Neural progenitor cell (in vitro differentiated cells): Measurements from ENCODE around the gene SHLD2. TPM values are rescaled to one million over a fixed set of nuclear protein-coding genes. Genes with fewer than 3 reads are reported as not detected.
"Not testable (repeated sequence)": the region's sequence is repeated elsewhere in the genome, so short reads cannot be mapped to it uniquely, and the experiment has no call there.

Experiments
- DNase-seq: peaks from one replicate; pipeline ENCODE4 v3.0.0-alpha.2; 2016; ENCODE audit warnings: low spot score
- H2AFZ ChIP-seq: fragments of 200-600 bp; sonication (generic); replicated peaks from 2 replicates; pipeline ENCODE4 v1.6.1; 2016; ENCODE audit warnings: antibody characterized with exemption
- H3F3A ChIP-seq: fragments of 200-600 bp; sonication (generic); 2 replicates; pipeline ENCODE4 v1.6.1; 2016; ENCODE audit warnings: antibody characterized with exemption, low read depth
- H3K27ac ChIP-seq: fragments of 200-600 bp; sonication (generic); 2 replicates; pipeline ENCODE4 v1.5.1; 2016; ENCODE audit warnings: mild to moderate bottlenecking
- H3K27me3 ChIP-seq: fragments of 200-600 bp; sonication (generic); 2 replicates; pipeline ENCODE4 v1.6.1; 2016; ENCODE audit warnings: mild to moderate bottlenecking, moderate library complexity
- H3K36me3 ChIP-seq: fragments of 200-600 bp; sonication (generic); 2 replicates; pipeline ENCODE4 v1.5.1; 2016
- H3K4me1 ChIP-seq: fragments of 200-600 bp; sonication (generic); 2 replicates; pipeline ENCODE4 v1.6.1; 2016; ENCODE audit warnings: mixed run types
- H3K4me2 ChIP-seq: fragments of 200-600 bp; sonication (generic); 2 replicates; pipeline ENCODE4 v1.6.1; 2016
- H3K4me3 ChIP-seq: fragments of 200-600 bp; sonication (generic); 2 replicates; pipeline ENCODE4 v1.5.1; 2016
- H3K79me2 ChIP-seq: fragments of 200-600 bp; sonication (generic); 2 replicates; pipeline ENCODE4 v1.6.1; 2016; ENCODE audit warnings: low read depth
- H3K9ac ChIP-seq: fragments of 200-600 bp; sonication (generic); 2 replicates; pipeline ENCODE4 v1.6.1; 2016
- H3K9me3 ChIP-seq: fragments of 200-600 bp; sonication (generic); 2 replicates; pipeline ENCODE4 v1.5.1; 2016; ENCODE audit warnings: low read depth
- H4K20me1 ChIP-seq: fragments of 200-600 bp; sonication (generic); 2 replicates; pipeline ENCODE4 v1.6.1; 2016; ENCODE audit warnings: low read depth
- H3K27ac Mint-ChIP-seq: 3 replicates; pipeline ENCODE4 v1.8.0; 2021; ENCODE audit warnings: mixed read lengths
- H3K27me3 Mint-ChIP-seq: 2 replicates; pipeline ENCODE4 v1.8.0; 2022; ENCODE audit warnings: low read depth, mild to moderate bottlenecking, inconsistent platforms, moderate library complexity, mixed read lengths; ENCODE audit not compliant: insufficient read depth
- H3K36me3 Mint-ChIP-seq: 3 replicates; pipeline ENCODE4 v1.8.0; 2021; ENCODE audit warnings: mixed read lengths
- H3K4me1 Mint-ChIP-seq: 3 replicates; pipeline ENCODE4 v1.8.0; 2021; ENCODE audit warnings: mixed read lengths
- H3K4me3 Mint-ChIP-seq: 3 replicates; pipeline ENCODE4 v1.8.0; 2021; ENCODE audit warnings: mild to moderate bottlenecking, moderate library complexity, mixed read lengths
- H3K9me3 Mint-ChIP-seq: 3 replicates; pipeline ENCODE4 v1.8.0; 2020; ENCODE audit warnings: mixed read lengths
- EZH2 ChIP-seq: fragments of 200-600 bp; sonication (generic); IDR thresholded peaks from 2 replicates; pipeline ENCODE4 v1.6.1; 2017; ENCODE audit warnings: antibody characterized with exemption, mild to moderate bottlenecking, moderate library complexity
- EZH2phosphoT487 ChIP-seq: fragments of 200-600 bp; sonication (generic); IDR thresholded peaks from 2 replicates; pipeline ENCODE4 v1.6.1; 2017; ENCODE audit warnings: antibody characterized with exemption
- total RNA-seq: library from RNA; depleted of rRNA; stranded (reverse); fragments of >200 nt; gene quantifications from 2 replicates; pipeline ENCODE4 v1.2.3, GENCODE V29; 2015; ENCODE audit warnings: low replicate concordance
- TF ChIP-seq, protein P1 (sequence below): fragments of 200-600 bp; sonication (generic); IDR thresholded peaks from 2 replicates; pipeline ENCODE4 v1.5.1; 2017; ENCODE audit warnings: antibody characterized with exemption, mild to moderate bottlenecking

The SHLD2 gene
- total RNA-seq, 1 donor from 2014 or later: 40.8 TPM

DNA sequence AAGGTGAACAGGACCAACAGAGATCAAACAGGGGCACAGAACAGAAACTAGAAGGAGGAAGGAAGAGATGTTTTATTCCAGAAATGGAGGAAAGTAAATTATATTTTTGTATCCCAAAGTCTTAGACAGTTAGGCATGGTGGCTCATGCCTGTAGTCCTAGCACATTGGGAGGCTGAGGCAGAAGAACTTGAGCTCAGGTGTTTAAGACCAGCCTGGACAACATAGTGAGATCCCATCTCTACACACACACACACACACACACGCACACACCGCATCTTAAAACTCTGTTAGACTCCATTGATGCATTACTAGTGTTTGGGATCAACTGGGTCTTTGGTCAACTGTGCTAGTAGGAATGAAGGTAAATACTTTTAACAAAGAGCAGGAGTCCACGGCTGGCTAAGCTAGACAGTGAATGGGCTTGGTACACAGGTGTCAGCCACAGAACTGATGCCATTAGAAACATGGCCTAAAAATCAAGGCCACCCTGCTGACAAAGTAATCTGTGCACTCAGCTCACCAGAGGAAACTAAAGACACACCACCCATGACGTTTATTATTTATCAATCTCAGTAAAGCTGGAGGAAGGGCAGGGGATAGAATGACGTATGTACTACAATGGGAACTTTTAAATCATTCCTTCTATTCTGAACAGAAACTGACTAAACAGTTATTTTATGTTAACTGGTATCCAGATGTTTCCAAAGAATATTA is 11.3 kb upstream of the SHLD2 start:
- Histone ChIP-seq H3K4me1 (peaks cover 22% of the 10 kb centered on the region), H3F3A (peaks cover 29% of the 10 kb centered on the region), H3K27ac (peak overlapping the region; percentile 95), H3K79me2 (peaks cover 69% of the 10 kb centered on the region)
- H3K9ac ChIP-seq, H3K4me3 ChIP-seq, H3K36me3 ChIP-seq, H3K27me3 Mint-ChIP-seq, H3K9me3 Mint-ChIP-seq, DNase-seq, H2AFZ ChIP-seq, H3K4me3 Mint-ChIP-seq, H4K20me1 ChIP-seq, H3K9me3 ChIP-seq, H3K27me3 ChIP-seq, H3K4me2 ChIP-seq: not testable (repeated sequence)
- H3K36me3 Mint-ChIP-seq: peaks cover 31% of the 10 kb centered on the region
- H3K4me1 Mint-ChIP-seq: peaks cover 29% of the 10 kb centered on the region
- H3K27ac Mint-ChIP-seq: peak overlapping the region; percentile 36

DNA sequence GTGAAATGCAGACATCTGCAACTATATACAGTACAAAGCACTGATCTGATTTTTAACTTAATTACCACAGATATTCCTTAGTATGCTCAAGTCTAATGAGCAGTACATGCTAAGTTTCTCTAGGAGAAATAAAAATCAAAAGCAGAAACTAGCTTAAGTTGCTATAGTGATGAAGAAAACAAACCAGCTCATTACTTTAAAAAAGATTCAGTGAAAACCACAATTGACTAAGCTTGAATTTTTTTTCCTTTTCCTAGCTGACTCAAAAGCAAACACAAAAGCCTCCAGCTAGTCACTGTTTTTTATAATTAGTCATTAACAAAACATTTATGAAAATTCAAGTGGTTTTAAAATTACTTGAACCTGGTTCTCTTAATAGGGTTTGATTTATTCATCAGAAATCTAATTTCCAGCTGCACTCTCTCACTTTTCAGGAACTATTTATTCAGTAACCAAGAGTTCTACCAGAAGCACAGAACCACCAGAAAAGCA is 10.7 kb upstream of the SHLD2 start:
- H3K4me2 ChIP-seq, H3K4me3 ChIP-seq, H3K27me3 ChIP-seq, H3K9me3 Mint-ChIP-seq, H3K9me3 ChIP-seq, H3K27me3 Mint-ChIP-seq, H4K20me1 ChIP-seq, H3K36me3 ChIP-seq, H3K9ac ChIP-seq, H3K27ac ChIP-seq, H3K4me3 Mint-ChIP-seq, H2AFZ ChIP-seq, DNase-seq: not testable (repeated sequence)
- Mint-ChIP-seq H3K27ac (peak overlapping the region; percentile 36), H3K36me3 (peaks cover 34% of the 10 kb centered on the region), H3K4me1 (peaks cover 29% of the 10 kb centered on the region)
- Histone ChIP-seq H3K4me1 (peaks cover 22% of the 10 kb centered on the region), H3F3A (peaks cover 29% of the 10 kb centered on the region), H3K79me2 (peaks cover 69% of the 10 kb centered on the region)

DNA sequence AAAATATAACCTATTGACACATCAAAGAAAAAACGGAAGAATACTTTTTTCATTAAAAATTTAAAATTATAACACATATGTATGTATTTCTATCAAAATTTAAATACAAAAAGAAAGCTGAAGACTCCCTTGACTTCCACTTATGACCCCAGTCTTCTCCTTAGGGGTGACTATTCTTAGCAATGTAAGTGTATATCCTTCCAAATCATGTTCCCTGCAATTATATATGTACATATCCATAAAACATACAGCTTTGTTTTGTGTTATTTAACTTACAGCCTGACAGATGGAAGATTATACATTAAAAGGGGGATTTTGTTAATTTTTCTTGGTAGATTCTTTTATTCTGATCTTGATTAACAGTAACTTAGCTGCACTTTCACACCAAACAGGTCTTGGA is 9.5 kb upstream of the SHLD2 start:
- Histone ChIP-seq H3K36me3 (peaks cover 7% of the 10 kb centered on the region), H2AFZ (no peak overlapping the region), H3F3A (peaks cover 29% of the 10 kb centered on the region), H3K4me3 (no peak overlapping the region), H4K20me1 (no peaks in the 10 kb centered on the region), H3K4me1 (peaks cover 26% of the 10 kb centered on the region), H3K9ac (no peak overlapping the region), H3K9me3 (no peaks in the 10 kb centered on the region), H3K4me2 (no peak overlapping the region), H3K27me3 (no peaks in the 10 kb centered on the region), H3K27ac (no peak overlapping the region), H3K79me2 (peaks cover 77% of the 10 kb centered on the region)
- TF ChIP-seq, protein P1, sequence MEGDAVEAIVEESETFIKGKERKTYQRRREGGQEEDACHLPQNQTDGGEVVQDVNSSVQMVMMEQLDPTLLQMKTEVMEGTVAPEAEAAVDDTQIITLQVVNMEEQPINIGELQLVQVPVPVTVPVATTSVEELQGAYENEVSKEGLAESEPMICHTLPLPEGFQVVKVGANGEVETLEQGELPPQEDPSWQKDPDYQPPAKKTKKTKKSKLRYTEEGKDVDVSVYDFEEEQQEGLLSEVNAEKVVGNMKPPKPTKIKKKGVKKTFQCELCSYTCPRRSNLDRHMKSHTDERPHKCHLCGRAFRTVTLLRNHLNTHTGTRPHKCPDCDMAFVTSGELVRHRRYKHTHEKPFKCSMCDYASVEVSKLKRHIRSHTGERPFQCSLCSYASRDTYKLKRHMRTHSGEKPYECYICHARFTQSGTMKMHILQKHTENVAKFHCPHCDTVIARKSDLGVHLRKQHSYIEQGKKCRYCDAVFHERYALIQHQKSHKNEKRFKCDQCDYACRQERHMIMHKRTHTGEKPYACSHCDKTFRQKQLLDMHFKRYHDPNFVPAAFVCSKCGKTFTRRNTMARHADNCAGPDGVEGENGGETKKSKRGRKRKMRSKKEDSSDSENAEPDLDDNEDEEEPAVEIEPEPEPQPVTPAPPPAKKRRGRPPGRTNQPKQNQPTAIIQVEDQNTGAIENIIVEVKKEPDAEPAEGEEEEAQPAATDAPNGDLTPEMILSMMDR: no peak
- no peak for TF ChIP-seq EZH2
- TF ChIP-seq EZH2phosphoT487: no peak
- Mint-ChIP-seq H3K9me3 (no peaks in the 10 kb centered on the region), H3K27me3 (no peaks in the 10 kb centered on the region), H3K4me1 (peaks cover 33% of the 10 kb centered on the region), H3K36me3 (peaks cover 31% of the 10 kb centered on the region), H3K4me3 (no peak overlapping the region), H3K27ac (no peak overlapping the region)
- DNase-seq: no peak

DNA sequence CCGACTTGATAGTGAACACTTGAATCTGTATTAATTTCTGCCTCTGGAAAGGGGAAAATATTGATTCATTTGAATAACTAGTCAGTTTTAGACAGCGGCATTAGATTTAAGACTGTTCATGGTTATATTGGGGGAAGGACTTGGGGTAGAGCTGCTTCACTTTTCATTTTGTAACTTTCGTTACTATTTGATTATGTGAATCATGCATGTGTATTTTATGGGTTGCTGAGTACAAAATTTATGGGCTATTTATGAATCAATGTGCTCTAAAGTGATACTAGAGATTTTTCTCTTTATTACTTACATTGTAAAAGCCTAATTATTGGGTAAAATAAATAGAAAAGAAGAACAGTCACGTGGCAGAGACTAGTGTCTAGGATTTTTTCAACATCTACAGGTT is 5.3 kb upstream of the SHLD2 start:
- H4K20me1 ChIP-seq: peaks cover 29% of the 10 kb centered on the region
- H3K27ac Mint-ChIP-seq: no peak overlapping the region
- H3K4me2 ChIP-seq: no peak overlapping the region

More for the DNA sequence above, 5.3 kb upstream of the SHLD2 start:
- DNase-seq: no peak
- no peak for TF ChIP-seq EZH2
- TF ChIP-seq EZH2phosphoT487: no peak
- TF ChIP-seq, protein P1: no peak
- Mint-ChIP-seq H3K36me3 (peaks cover 30% of the 10 kb centered on the region), H3K27me3 (no peaks in the 10 kb centered on the region), H3K4me1 (peaks cover 40% of the 10 kb centered on the region), H3K4me3 (no peak overlapping the region), H3K9me3 (no peaks in the 10 kb centered on the region)
- Histone ChIP-seq H3K9ac (no peak overlapping the region), H3K27me3 (no peaks in the 10 kb centered on the region), H3K79me2 (peaks cover 94% of the 10 kb centered on the region), H3K36me3 (peaks cover 7% of the 10 kb centered on the region), H3K27ac (no peak overlapping the region), H3F3A (peaks cover 24% of the 10 kb centered on the region), H3K4me1 (peaks cover 27% of the 10 kb centered on the region), H2AFZ (no peak overlapping the region), H3K4me3 (no peak overlapping the region), H3K9me3 (no peaks in the 10 kb centered on the region)
